SIG-M5 treated with dmso at 0.1 percent for 504 hours (cell line): ENCODE measurements around the gene YPEL4.

Source experiments
- DNase-seq: peaks from one replicate; lab custom pipeline; 2025; ENCODE audit not compliant: unreplicated experiment; lab: John Stamatoyannopoulos, UW

The YPEL4 gene

GRCh38 chr11:57651408-57651807 lies 1.7 kb upstream of the YPEL4 start:
- DNase-seq, result no peak

GRCh38 chr11:57650739-57651090 lies 1.0 kb upstream of the YPEL4 start:
- DNase-seq, result no peak

GRCh38 chr11:57648801-57649735 lies 644 bp downstream of the YPEL4 start:
- DNase-seq, result no peak

GRCh38 chr11:57647960-57648800 lies 1.5 kb downstream of the YPEL4 start:
- no peak for DNase-seq

- no peak for DNase-seq
These were observed 2.3 kb downstream of the YPEL4 start for GRCh38 chr11:57647372-57647771.

- DNase-seq, result no peak
These were observed 2.9 kb downstream of the YPEL4 start for GRCh38 chr11:57646799-57647303.

GRCh38 chr11:57646194-57646798 lies 3.4 kb downstream of the YPEL4 start:
- no peak for DNase-seq

- DNase-seq, result no peak
These were observed 4.0 kb downstream of the YPEL4 start for GRCh38 chr11:57645689-57646085.

- peak; percentile 48 for DNase-seq
These were observed 4.7 kb downstream of the YPEL4 start for GRCh38 chr11:57644748-57645688.

- no peak for DNase-seq
These were observed 5.9 kb downstream of the YPEL4 start for GRCh38 chr11:57643802-57644201.

- DNase-seq, result peak; percentile 50
These were observed 8.5 kb downstream of the YPEL4 start for GRCh38 chr11:57641011-57641807.

GRCh38 chr11:57640068-57640800 lies 9.5 kb downstream of the YPEL4 start:
- no peak for DNase-seq

GRCh38 chr11:57639321-57640067 lies 10.2 kb downstream of the YPEL4 start:
- DNase-seq, result no peak

GRCh38 chr11:57638811-57639320 lies 10.8 kb downstream of the YPEL4 start:
- no peak for DNase-seq

- no peak for DNase-seq
These were observed 11.5 kb downstream of the YPEL4 start for GRCh38 chr11:57638005-57638781.

GRCh38 chr11:57637626-57638004 lies 12.1 kb downstream of the YPEL4 start:
- DNase-seq, result no peak

GRCh38 chr11:57635246-57635645 lies 14.5 kb downstream of the YPEL4 start:
- no peak for DNase-seq
